IPS-18c (cell line): ENCODE data around the gene KRT36.

Experiments used
- H3K4me3 ChIP-seq: 2 replicates; pipeline ENCODE4 v1.7.0; 2013; ENCODE audit warnings: low read depth, mild to moderate bottlenecking, low read length, moderate library complexity; ENCODE audit not compliant: insufficient read depth
- H3K9me3 ChIP-seq: one replicate; pipeline ENCODE4 v1.6.1; 2013; ENCODE audit warnings: mild to moderate bottlenecking, low read length, moderate library complexity; ENCODE audit not compliant: control insufficient read depth, insufficient read depth

Gene KRT36

DNA sequence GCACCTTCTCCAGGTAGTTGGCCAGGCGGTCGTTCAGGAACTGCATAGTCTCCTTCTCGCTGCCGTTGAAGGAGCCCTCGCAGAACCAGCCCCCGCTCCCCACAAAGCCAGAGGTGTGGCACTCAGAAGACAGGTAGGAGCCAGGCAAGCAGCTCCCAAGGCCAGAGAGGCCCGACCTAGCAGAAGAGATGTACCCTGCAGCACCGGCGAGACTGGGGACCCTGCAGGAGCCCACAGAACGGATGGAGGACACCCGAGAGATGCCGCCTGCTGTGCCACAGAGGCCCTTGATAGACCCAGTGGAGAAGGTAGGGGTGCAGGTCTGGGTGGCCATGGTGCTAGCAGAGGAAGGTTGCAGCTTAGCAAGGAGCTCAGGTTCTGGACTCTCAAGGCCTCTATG is at the start of gene KRT36:
Gene KRT36 (minus strand): TSS at position 380 of the 400 bp plus-strand sequence. CDS start 46 bp downstream, at position 334.
- no peak within 1 kb of the TSS for H3K4me3 ChIP-seq

DNA sequence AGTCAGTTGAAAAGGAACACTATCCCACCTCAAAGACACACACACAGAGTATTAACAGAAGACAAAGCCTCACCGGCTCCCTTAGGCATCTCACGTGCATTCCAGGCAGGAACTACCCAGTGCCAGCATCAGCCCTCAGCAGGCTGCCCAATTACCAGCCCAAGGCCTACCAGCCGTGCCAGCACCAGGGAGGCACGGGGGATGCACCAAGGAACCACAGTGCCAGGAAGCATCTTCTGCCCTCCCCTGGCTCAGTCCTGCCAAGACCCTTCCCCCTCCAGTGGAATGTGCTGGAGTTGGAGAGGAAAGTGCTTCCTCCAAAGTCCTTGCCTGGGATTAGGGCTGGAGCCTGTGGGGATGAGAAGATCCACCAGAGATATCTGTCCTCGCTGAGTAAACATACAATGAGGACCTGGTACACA is 49.4 kb upstream of the KRT36 start:
- no peaks in the 10 kb centered on the region for H3K9me3 ChIP-seq
- no peak overlapping the region for H3K4me3 ChIP-seq

More for the DNA sequence above, at the start of gene KRT36:
- H3K9me3 ChIP-seq: peaks cover 2% of the 10 kb centered on the region

- Histone ChIP-seq H3K4me3 (no peak overlapping the region), H3K9me3 (no peaks in the 10 kb centered on the region)
Measured at GRCh38 chr17:41538565-41538991, 48.9 kb upstream of the KRT36 start.

DNA sequence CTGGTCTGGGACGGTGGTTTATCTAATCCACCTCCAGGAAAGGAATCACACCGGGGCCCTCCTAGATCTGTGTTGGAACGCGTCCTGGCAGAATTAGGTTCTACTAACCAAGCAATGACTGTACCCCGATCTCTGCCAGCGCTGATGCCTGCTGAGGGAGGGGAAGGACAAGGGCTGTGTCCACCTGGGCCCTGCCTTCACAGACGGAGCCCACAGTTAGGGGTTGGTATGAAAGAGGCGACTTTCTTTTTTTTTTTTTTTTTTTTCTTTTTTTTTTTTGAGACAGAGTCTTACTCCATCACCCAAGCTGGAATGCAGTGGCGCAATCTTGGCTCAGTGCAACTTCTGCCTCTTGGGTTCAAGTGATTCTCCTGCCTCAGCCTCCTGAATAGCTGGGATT is 48.3 kb upstream of the KRT36 start:
- Histone ChIP-seq H3K4me3 (no peak overlapping the region), H3K9me3 (no peaks in the 10 kb centered on the region)

DNA sequence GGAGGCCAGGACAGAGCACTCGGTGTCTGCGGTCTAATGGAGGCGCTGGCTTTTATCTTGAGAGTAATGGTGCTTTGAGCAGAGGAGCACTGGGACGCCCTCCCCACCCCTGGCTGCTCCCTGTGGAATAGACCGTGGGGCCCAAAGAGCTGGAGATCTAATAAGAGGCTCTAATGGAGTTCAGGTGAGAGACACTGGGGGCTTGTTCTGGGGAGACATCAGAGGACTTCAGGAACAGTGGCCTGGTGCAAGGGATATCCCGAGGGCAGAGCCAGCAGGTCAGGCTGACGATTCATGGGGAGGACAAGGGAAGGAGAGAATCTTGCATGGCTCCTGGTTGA is 47.9 kb upstream of the KRT36 start:
- Histone ChIP-seq H3K4me3 (no peak overlapping the region), H3K9me3 (no peaks in the 10 kb centered on the region)

- Histone ChIP-seq H3K9me3 (no peaks in the 10 kb centered on the region), H3K4me3 (no peak overlapping the region)
Measured at GRCh38 chr17:41536741-41537613, 47.3 kb upstream of the KRT36 start.

DNA sequence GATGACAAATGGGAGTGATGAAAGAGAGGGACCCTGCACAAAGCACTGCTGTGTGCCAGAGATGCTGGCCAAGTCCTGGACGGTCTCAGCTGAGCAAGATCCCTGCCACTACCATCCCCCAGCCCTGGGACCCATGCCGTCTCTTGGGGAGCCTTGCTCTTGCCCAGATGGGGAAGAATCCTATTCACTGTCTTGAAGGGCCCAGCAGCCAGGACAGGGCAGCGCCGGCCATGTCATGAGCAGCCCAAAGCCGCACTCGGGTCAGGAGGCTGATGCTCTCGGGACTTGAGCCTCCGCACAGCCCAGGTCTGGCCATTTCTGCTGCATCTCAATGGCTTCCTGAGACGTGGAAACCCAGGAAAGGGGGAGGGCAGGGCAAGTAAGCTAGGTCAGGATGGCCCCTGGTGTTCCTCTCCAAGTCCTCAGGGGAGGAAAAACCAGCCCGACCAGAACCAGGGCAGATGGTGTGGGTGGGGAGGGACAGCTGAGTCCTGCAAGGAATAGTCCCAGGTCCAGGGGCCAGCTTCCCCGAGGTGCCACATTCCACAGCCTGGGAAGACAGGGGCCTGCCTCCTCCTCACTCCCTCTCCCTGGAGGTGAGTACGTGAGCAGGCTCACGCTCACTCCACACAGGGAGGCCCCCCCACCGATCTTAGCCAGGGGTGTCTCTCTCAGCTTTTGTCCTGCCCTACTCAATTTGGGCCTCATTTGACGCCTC is 46.2 kb upstream of the KRT36 start:
- no peak overlapping the region for H3K4me3 ChIP-seq
- no peaks in the 10 kb centered on the region for H3K9me3 ChIP-seq

DNA sequence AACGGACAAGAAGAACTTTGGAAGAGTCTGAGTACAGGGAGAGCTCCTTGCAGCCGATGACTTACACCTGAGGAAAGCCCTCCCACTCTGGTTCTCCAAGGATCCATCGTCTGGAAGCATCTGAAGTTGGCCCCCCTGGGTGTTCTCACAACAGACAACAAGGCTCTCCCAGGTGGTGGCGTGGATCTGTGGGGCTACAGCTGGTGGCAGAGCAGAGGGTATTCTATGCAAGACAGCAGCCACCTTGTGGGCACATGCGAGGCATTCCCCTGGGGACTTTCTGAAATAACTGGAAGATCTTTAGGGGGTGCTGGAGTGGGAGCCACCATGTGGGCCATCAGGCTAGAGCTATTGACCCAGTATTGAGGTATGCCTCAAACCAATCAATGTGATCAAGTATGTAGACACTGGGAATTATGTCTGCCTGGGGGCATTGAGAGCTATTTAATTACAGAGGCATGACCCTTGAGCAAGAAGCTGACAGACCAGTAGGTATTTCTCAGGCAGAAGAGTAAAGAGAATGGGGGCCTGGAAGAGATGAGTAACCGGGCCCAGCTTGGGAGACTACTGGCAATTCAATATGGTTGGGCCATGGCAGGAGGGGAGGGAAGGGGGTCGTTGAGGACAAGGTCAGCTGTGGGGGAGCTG is 45.3 kb upstream of the KRT36 start:
- Histone ChIP-seq H3K9me3 (no peaks in the 10 kb centered on the region), H3K4me3 (no peak overlapping the region)

DNA sequence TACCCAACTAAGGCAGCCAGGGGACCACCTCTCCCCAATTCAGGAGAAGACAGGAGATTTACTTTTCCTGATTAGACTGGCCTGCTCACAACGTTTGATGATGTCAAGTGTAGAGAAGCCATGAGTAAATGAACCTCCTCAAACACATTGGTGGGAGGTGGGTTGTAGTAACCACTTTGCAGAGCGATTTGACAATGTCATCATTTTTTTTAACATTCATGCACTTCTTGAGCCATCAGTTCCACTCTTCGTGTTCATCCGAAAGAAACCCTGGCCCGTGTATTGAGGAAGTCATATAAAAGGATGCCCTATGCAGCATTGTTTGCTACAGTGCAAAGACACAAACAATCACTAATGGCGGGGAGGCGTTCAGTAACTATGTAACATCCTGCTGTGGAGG is 43.9 kb upstream of the KRT36 start:
- Histone ChIP-seq H3K4me3 (no peak overlapping the region), H3K9me3 (no peaks in the 10 kb centered on the region)

DNA sequence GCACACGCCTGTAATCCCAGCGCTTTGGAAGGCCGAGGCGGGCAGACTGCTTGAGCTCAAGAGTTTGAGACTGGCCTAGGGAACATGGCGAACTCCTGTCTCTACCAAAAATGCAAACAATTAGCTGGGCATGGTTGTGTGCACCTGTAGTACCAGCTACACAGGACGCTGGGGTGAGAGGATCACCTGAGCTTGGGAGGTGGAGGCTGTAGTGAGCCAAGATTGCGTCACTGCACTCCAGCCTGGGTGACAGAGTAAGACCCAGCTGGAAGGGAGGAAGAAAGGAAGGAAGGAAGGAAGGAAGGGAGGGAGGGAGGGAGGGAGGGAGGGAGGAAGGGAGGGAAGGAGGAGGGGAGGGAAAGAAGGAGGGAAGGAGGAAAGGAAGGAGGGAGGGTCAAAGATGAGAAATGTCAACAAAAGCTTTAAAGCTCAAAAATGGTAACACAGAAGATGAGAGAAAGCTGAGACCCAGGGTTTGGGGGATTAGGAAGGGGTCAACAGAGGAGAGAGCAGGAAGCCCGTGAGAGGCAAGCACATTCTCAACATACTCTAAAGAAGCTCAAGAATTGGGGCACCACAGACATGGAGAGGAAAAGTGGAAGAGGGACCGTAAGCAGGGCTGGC is 43.3 kb upstream of the KRT36 start:
- Histone ChIP-seq H3K4me3 (no peak overlapping the region), H3K9me3 (no peaks in the 10 kb centered on the region)

DNA sequence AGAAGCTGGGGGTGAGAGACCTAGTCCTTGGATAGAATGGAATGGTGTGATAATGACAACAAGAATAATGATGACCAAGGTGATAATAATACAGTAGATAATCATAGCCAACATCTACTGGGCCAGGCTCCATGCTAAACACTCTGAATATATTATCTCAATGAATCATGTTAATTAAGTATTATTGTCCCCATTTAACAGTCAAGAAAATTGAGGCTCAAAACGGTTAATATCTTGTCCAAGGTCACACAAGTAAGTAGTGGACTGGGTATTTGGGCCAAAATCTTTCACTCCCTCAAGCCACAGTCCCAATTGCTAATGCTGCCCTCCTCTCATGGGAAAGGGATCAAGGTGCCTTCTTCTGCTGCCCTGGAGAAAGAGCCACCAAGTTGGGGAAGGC is 42.3 kb upstream of the KRT36 start:
- H3K4me3 ChIP-seq: no peak overlapping the region

DNA sequence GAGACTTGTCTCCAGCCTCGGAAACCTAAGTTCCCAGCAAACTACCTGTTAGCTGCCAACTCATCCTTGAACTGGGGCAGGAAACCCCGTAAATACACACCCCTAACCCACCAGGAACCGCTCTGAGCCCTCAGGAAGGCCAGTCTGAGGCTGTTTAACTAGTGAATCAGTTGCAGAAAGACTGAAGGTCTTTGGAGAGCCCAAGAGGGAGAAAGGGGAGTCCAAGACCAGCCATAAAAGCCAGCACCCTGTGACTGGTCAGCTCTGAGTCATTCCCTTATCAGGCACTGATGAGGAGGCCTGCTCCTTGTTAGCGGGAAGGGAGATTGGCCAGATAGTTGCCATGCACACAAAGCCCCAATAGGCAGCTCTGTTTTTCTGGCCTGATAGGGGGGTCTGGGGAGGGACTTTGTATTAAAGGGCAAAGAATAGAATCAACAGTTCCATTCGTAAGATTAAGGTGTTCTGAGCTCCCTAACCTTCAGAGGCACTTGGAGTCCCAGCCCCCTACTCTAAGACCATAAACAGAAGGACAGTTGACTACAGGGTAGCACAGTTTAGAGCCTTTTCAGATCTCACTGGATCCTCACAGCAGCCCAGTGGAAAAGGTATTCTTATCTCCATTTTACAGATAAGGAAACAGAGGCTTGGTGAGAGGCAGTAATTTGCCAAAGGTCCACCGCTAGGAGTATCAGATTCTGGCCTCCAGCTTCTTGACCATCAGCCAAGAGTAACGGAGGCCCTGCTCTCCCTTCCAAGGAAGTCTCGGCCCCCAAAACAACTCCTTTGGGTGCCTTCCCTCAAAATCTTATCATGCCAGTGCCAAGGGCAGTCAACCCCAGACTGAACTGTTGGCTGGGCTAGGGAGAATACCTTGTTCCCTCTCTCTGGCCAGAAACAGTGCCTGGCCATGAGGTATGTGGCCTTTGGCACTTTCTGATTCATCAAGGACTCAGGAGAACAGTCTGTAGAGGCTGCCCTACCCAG is 40.6 kb upstream of the KRT36 start:
- Histone ChIP-seq H3K4me3 (no peak overlapping the region), H3K9me3 (no peaks in the 10 kb centered on the region)

More for the DNA sequence above, 42.3 kb upstream of the KRT36 start:
- H3K9me3 ChIP-seq: no peaks in the 10 kb centered on the region

DNA sequence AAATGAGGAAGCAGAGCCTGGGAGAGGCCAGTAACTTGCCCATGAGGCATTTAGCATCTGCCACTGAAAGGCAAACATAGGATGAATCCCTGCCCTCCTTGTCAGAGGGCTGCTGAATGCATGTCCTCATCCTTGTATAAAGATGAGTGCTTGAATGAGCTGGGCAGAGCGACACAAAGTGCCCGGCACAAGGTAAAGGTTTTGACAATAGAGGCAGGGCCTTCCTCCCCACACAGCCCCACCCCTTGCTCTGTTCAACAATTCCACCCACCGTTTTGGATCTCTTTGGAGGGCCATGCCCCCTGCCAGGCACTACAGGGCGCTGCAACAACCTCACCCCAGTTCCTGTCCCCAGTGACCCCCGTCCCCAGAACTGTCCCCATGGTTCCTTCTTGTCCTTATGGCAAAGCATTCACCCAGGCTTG is 39.8 kb upstream of the KRT36 start:
- Histone ChIP-seq H3K4me3 (no peak overlapping the region), H3K9me3 (no peaks in the 10 kb centered on the region)

DNA sequence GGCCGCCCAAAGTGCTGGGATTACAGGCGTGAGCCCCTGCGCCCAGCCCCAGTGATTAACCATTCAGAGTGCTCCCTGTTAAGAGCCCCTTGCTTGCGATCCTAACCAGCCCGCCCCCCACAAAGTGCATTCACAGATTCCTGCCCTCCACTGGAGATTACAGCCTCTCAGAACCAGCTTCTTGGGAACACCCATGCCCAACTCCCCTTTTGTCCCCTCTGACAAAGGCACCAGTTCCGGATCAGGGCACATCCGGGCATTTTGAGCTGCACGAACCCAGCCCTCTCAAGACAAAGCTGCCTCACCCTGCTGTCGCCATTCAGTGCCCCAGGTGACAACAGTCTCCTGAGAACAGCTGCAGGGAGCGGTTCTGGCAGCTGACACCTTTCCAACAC is 39.2 kb upstream of the KRT36 start:
- Histone ChIP-seq H3K9me3 (no peaks in the 10 kb centered on the region), H3K4me3 (no peak overlapping the region)

DNA sequence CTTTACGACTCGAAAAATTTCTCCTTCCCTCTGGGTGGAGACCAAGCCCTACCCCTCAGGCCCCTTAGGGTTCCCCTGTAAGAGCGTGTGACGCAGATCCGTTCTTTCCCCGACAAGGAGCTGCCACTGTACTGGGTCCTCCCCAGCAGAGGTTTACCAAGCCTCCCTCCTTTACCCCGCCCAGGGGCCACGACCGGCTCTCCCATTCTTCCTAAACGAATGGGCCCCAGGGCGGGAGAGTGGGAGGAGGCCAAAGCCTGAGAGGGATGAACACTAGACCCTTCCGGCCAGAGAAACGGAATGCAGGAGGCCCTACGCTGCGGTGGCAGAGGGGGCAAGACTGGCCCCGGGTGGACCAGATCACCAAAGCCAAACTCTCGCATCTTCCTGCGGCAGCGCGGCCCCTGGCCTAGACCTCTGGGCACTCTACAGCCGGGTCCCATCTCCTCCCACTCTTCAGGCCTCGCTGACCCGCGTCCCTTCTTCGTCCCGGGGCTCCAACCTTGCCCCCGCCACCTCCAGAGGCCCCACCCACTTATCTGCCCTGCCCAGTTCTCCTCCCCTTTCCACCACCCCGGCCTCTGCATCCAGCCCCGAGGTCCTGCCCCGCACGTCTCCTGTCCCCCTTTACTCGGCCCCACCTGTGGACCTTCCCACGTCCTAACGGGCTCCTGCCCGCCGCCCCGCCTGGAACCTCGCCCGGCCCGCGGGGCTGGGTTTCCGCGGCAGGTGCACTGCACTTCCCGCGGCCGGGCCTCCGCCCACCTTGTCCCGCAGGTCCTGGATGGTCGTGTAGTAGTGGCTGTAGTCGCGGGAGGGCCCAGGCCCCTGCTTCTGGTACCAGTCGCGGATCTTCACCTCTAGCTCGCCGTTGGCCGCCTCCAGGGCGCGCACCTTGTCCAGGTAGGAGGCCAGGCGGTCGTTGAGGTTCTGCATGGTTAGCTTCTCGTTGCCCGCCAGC is 37.6 kb upstream of the KRT36 start:
- Histone ChIP-seq H3K9me3 (no peaks in the 10 kb centered on the region), H3K4me3 (peak overlapping the region; percentile 74)
